ENCODE measurements around the gene INPP4A.
"Not testable (repeated sequence)": the region's sequence is repeated elsewhere in the genome, so short reads cannot be mapped to it uniquely, and the experiment has no call there.

GRCh38 chr2:98594665-98595064 lies 150.0 kb downstream of the INPP4A start:
- TF ChIP-seq CTCF (IDR thresholded peaks at IDR 0.05 in 2 of 3, conservative IDR thresholded peaks at IDR 0.05 in 1 of 3; ENCODE audit: insufficient read depth in 2 of 3, low read depth in 1 of 3, low read length in 3 of 3); TCF7 (IDR thresholded peaks at IDR 0.05; ENCODE audit: borderline replicate concordance): not testable (repeated sequence)
